Fibroblast of lung (primary cell): ENCODE data around the gene PARS2. TPM values are rescaled to one million over a fixed set of nuclear protein-coding genes. Genes with fewer than 3 reads are reported as not detected.

Experiments
- DNase-seq, 2 donors: peaks; one replicate each; pipeline versions ENCODE4 v3.0.0 to v3.0.0-alpha.2; 2010; ENCODE audit warnings: low read depth in 2 of 2
- H2AFZ ChIP-seq: 2 replicates; pipeline ENCODE4 v1.5.1; 2012; ENCODE audit warnings: low read length, control low read depth, inconsistent platforms
- H3K27ac ChIP-seq: 2 replicates; pipeline ENCODE4 v1.5.1; 2011; ENCODE audit warnings: low read length, control low read depth; ENCODE audit not compliant: insufficient read depth
- H3K27me3 ChIP-seq: 2 replicates; pipeline ENCODE4 v1.5.1; 2011; ENCODE audit warnings: mild to moderate bottlenecking, low read length; ENCODE audit not compliant: control insufficient read depth, insufficient read depth
- H3K36me3 ChIP-seq: 2 replicates; pipeline ENCODE4 v1.5.1; 2011; ENCODE audit warnings: low read length; ENCODE audit not compliant: control insufficient read depth, insufficient read depth
- H3K4me1 ChIP-seq: 2 replicates; pipeline ENCODE4 v1.5.1; 2011; ENCODE audit warnings: low read length; ENCODE audit not compliant: control insufficient read depth, insufficient read depth; ENCODE audit errors: extremely low read depth
- H3K4me2 ChIP-seq: 2 replicates; pipeline ENCODE4 v1.5.1; 2011; ENCODE audit warnings: low read length, control low read depth; ENCODE audit not compliant: insufficient read depth; ENCODE audit errors: extremely low read depth
- H3K4me3 ChIP-seq, 4 experiments: fragments of 200-600 bp in 1 of 4; sonication (generic) in 1 of 4; replicated peaks in 1 of 4; 2 replicates each; pipeline ENCODE4 v1.5.1; 2011 to 2016; ENCODE audit warnings: low read length in 4 of 4, low read depth in 3 of 4, mild to moderate bottlenecking in 3 of 4, control low read depth in 2 of 4, inconsistent platforms in 1 of 4, mixed read lengths in 1 of 4; ENCODE audit not compliant: insufficient read depth in 1 of 4; ENCODE audit errors: control extremely low read depth in 1 of 4
- H3K79me2 ChIP-seq: 2 replicates; pipeline ENCODE4 v1.5.1; 2012; ENCODE audit warnings: mild to moderate bottlenecking, low read length, inconsistent platforms; ENCODE audit not compliant: control insufficient read depth, insufficient read depth
- H3K9ac ChIP-seq: 2 replicates; pipeline ENCODE4 v1.5.1; 2011; ENCODE audit warnings: mild to moderate bottlenecking, low read length, control low read depth; ENCODE audit not compliant: insufficient read depth
- H3K9me3 ChIP-seq: 2 replicates; pipeline ENCODE4 v1.5.1; 2012; ENCODE audit warnings: low read depth, low read length; ENCODE audit not compliant: control insufficient read depth, insufficient read depth
- H4K20me1 ChIP-seq: 2 replicates; pipeline ENCODE4 v1.5.1; 2011; ENCODE audit warnings: low read length; ENCODE audit not compliant: control insufficient read depth, insufficient read depth; ENCODE audit errors: extremely low read depth
- CTCF ChIP-seq, 2 donors: IDR thresholded peaks in 1 of 2; conservative IDR thresholded peaks in 1 of 2; 1 replicate in 1 of 2; 2 replicates in 1 of 2; pipeline ENCODE4 v1.5.1; 2011 to 2012; ENCODE audit warnings: low read length in 2 of 2, control low read depth in 1 of 2, inconsistent platforms in 1 of 2, low read depth in 1 of 2, mild to moderate bottlenecking in 1 of 2
- EZH2 ChIP-seq: IDR thresholded peaks from 2 replicates; pipeline ENCODE4 v1.5.1; 2012; ENCODE audit warnings: low read length, control low read depth, mild to moderate bottlenecking; ENCODE audit errors: missing control alignments
- polyA plus RNA-seq, 2 donors: library from polyadenylated mRNA; depleted of rRNA in 1 of 2; stranded (reverse) in 1 of 2; unstranded in 1 of 2; fragments of >200 nt; gene quantifications; 2 replicates each; pipeline ENCODE4 v1.2.1, GENCODE V29; 2011 to 2012; ENCODE audit warnings: missing spikeins in 1 of 2
- total RNA-seq: library from RNA; depleted of rRNA; stranded (reverse); fragments of >200 nt; gene quantifications from 2 replicates; pipeline ENCODE4 v1.2.1, GENCODE V29; 2014

PARS2 gene
- total and polyA plus RNA-seq, 2 donors (not counting 1 experiment from before 2014, with no cell fraction given): 3.4 to 5.4 TPM

- Histone ChIP-seq H3K9me3 (no peaks in the 10 kb centered on the region), H3K4me3 (no peak overlapping the region), H4K20me1 (no peaks in the 10 kb centered on the region), H3K27me3 (no peaks in the 10 kb centered on the region), H3K4me1 (no peaks in the 10 kb centered on the region), H3K79me2 (no peaks in the 10 kb centered on the region), H3K27ac (no peak overlapping the region), H3K36me3 (no peaks in the 10 kb centered on the region), H3K4me2 (no peak overlapping the region), H2AFZ (no peak overlapping the region), H3K9ac (no peak overlapping the region)
- no peak for TF ChIP-seq CTCF (conservative IDR thresholded peaks at IDR 0.05 in 1 of 2, IDR thresholded peaks at IDR 0.05 in 1 of 2; ENCODE audit: low read depth in 1 of 2, low read length in 2 of 2)
- TF ChIP-seq EZH2: no peak
- no peak for DNase-seq
Observed at GRCh38 chr1:54807756-54808155, 43.4 kb upstream of the PARS2 start.

GRCh38 chr1:54806931-54807611, 42.7 kb upstream of the PARS2 start:
- no peaks in the 10 kb centered on the region for H3K9me3 ChIP-seq
- no peaks in the 10 kb centered on the region for H3K36me3 ChIP-seq
- no peak overlapping the region for H3K9ac ChIP-seq
- peaks cover under 1% of the 10 kb centered on the region for H3K27me3 ChIP-seq
- H3K4me3 ChIP-seq: no peak overlapping the region
- H3K4me1 ChIP-seq: no peaks in the 10 kb centered on the region
- no peak overlapping the region for H3K27ac ChIP-seq
- no peak overlapping the region for H3K4me2 ChIP-seq
- TF ChIP-seq EZH2: no peak
- no peak for TF ChIP-seq CTCF (conservative IDR thresholded peaks at IDR 0.05 in 1 of 2, IDR thresholded peaks at IDR 0.05 in 1 of 2; ENCODE audit: low read depth in 1 of 2, low read length in 2 of 2)
- peak; percentile 25 to 43 for DNase-seq
- H3K79me2 ChIP-seq: no peaks in the 10 kb centered on the region
- H2AFZ ChIP-seq: no peak overlapping the region
- no peaks in the 10 kb centered on the region for H4K20me1 ChIP-seq

GRCh38 chr1:54805981-54806381, 41.7 kb upstream of the PARS2 start:
- Histone ChIP-seq H3K36me3 (no peaks in the 10 kb centered on the region), H3K9ac (no peak overlapping the region), H4K20me1 (no peaks in the 10 kb centered on the region), H3K27ac (no peak overlapping the region), H3K4me2 (no peak overlapping the region), H3K9me3 (no peaks in the 10 kb centered on the region), H3K4me1 (no peaks in the 10 kb centered on the region), H2AFZ (no peak overlapping the region), H3K27me3 (peaks cover 11% of the 10 kb centered on the region), H3K79me2 (no peaks in the 10 kb centered on the region), H3K4me3 (no peak overlapping the region)
- TF ChIP-seq CTCF (conservative IDR thresholded peaks at IDR 0.05 in 1 of 2, IDR thresholded peaks at IDR 0.05 in 1 of 2; ENCODE audit: low read depth in 1 of 2, low read length in 2 of 2): no peak
- TF ChIP-seq EZH2: no peak
- no peak for DNase-seq
